NCI-H2227 (cell line): ENCODE data around the gene UBXN10.
"Not testable (repeated sequence)": the region's sequence is repeated elsewhere in the genome, so short reads cannot be mapped to it uniquely, and the experiment has no call there.

Experiments used
- DNase-seq: peaks from one replicate; lab custom pipeline; 2025; ENCODE audit not compliant: unreplicated experiment; lab: John Stamatoyannopoulos, UW

The UBXN10 gene

GRCh38 chr1:20199403-20199802, 13.5 kb downstream of the UBXN10 start:
- no peak for DNase-seq

GRCh38 chr1:20199840-20200239, 13.9 kb downstream of the UBXN10 start:
- no peak for DNase-seq

GRCh38 chr1:20200966-20201365, 15.1 kb downstream of the UBXN10 start:
- no peak for DNase-seq

GRCh38 chr1:20202166-20202565, 16.3 kb downstream of the UBXN10 start:
- DNase-seq = no peak

- DNase-seq = no peak
Measured at GRCh38 chr1:20207546-20207945, 21.6 kb downstream of the UBXN10 start.

- no peak for DNase-seq
Measured at GRCh38 chr1:20209471-20209870, 23.6 kb downstream of the UBXN10 start.

- no peak for DNase-seq
Measured at GRCh38 chr1:20210736-20211460, 25.0 kb downstream of the UBXN10 start.

GRCh38 chr1:20211511-20211931, 25.6 kb downstream of the UBXN10 start:
- DNase-seq = no peak

GRCh38 chr1:20212085-20212684, 26.3 kb downstream of the UBXN10 start:
- DNase-seq = no peak

- DNase-seq = peak; percentile 79
Measured at GRCh38 chr1:20212685-20213331, 26.9 kb downstream of the UBXN10 start.

GRCh38 chr1:20215716-20216115, 29.8 kb downstream of the UBXN10 start:
- DNase-seq = no peak

- no peak for DNase-seq
Measured at GRCh38 chr1:20216574-20216973, 30.7 kb downstream of the UBXN10 start.

- DNase-seq = not testable (repeated sequence)
Measured at GRCh38 chr1:20219053-20219452, 33.2 kb downstream of the UBXN10 start.

GRCh38 chr1:20220036-20220435, 34.1 kb downstream of the UBXN10 start:
- peak; percentile 80 for DNase-seq

GRCh38 chr1:20223106-20223505, 37.2 kb downstream of the UBXN10 start:
- DNase-seq = no peak

GRCh38 chr1:20223551-20224419, 37.9 kb downstream of the UBXN10 start:
- peak; percentile 61 for DNase-seq

- no peak for DNase-seq
Measured at GRCh38 chr1:20224546-20224945, 38.6 kb downstream of the UBXN10 start.

- DNase-seq = no peak
Measured at GRCh38 chr1:20227704-20228103, 41.8 kb downstream of the UBXN10 start.

GRCh38 chr1:20228314-20228825, 42.5 kb downstream of the UBXN10 start:
- DNase-seq = no peak

- DNase-seq = no peak
Measured at GRCh38 chr1:20229171-20229570, 43.3 kb downstream of the UBXN10 start.

GRCh38 chr1:20232564-20232963, 46.7 kb downstream of the UBXN10 start:
- DNase-seq = not testable (repeated sequence)
